ENCODE results near the gene CHPF.

Gene CHPF

DNA sequence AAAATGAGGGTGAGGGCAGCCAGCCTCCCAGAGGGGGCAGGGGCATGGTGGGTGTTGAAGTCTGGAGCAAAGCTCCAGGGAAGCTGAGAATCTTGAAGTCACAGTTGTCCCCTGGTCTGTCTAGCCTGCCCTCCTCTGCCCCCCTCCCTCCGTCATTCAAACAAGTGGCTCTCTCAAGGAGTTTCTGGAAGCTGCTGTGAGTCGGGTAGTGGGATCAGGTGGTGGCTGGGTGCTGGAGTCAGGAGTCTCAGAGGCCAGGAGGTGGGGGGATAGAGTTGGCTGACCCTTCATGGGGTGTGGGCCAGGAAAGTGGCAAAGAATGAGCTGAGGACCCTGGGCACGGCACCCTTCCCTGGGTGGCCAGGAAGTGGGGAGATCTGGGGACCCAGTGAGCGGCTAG lies 29.8 kb downstream of the CHPF start:
- DNase-seq (ENCODE audit: low read depth in 2 of 2), result no peak

DNA sequence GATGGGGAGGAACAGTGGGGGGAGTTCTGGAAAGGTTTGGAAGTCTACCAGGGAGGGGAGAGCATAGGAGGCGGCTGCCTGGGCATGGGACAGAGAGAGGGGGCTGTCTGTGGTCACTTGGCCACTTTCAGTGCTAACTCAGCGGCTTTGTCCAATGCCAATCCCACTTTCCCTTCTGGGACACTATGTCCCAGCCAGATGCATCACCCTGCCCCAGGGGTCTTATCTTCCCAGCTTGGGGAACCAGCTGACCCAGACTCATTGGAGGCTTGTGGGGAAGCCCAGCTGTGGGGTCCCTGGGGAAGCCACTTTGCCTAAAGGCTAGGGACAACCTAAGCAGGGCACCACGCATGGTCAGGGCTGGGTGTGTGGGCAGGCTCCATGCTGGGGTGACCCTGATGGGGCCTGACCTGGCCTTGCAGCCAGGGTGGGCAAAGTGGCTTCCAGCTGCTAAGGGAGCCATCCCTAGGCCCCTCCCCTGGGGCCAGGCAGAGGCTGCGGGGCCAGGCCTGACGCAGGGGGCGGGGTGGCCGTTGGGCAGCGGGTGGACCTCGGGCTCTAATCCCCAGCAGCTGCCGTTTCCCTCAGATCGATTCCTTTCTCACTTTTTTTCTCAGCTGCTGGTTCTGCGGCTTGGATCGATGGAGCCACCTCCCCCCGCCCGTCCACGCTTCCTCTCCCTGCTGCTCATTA lies 30.9 kb downstream of the CHPF start:
- no peak for DNase-seq (ENCODE audit: low read depth in 2 of 2)

DNA sequence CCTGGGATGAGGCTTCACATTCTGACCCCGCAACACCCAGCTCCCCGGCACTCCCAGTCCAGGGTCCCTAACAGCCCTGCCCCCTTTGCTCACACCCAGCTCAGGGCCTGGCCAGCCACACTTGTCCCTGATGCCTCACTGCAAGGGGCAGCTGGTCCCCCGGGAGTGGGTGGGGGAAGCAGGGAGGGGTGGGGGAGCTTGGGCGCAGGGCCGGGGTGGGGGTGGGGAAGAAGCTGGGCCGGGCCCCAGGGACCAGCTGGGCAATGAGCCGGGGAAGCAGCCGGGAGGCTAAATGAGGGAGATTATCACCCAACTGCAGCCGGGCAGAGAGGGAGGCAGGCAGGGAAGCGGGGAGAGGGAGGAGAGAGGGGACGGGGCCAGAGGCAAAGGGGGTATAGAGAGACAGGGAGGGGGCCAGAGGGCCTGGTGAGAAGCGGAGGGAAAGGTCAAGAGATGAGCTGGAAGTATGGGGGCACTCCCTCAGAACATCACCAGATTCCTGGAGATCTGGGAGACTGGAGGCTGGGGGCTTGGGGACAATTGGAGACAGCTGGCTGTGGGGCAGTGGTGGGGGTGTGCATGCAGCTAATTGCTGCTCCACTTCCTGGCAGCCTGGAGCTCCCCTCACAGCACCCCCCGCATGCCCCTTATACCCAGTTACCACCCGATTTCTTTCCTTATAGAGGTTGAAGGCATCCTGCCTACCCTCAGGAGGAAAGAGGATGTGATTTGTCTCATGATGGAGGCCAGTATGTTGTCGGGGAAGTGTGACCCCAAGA lies 31.9 kb downstream of the CHPF start:
- DNase-seq (ENCODE audit: low read depth in 2 of 2), result no peak

DNA sequence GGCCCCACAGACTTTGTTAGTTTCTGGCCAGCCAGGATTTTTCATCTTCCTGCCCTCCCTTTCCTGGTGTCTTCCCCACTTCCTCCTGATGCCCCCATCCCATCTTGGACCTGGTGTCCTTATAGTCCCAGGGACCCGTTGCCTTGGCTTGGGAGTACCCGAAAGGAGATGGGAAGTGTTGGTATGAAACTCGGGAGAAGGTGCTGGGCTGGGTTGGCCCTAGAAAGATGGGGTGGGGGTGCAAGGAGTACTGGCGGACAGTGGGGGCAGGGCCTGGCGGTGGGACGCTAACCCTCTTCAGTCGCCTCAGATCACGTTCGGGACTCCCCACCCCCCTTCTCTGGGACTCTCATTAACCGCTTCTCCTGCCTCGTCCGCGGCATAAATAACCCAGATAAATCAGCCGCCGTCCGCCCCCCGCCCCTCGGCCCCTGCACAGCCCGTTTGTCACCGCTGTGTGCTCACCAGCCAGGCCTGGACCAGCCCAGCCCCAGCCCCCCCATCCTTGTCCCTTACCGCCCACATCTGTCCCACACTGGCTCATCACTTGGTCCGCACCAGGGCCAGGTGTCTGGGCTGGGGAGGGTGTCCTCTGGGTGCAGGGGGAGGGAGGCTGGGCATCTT lies 33.0 kb downstream of the CHPF start:
- DNase-seq (ENCODE audit: low read depth in 2 of 2), result no peak

DNA sequence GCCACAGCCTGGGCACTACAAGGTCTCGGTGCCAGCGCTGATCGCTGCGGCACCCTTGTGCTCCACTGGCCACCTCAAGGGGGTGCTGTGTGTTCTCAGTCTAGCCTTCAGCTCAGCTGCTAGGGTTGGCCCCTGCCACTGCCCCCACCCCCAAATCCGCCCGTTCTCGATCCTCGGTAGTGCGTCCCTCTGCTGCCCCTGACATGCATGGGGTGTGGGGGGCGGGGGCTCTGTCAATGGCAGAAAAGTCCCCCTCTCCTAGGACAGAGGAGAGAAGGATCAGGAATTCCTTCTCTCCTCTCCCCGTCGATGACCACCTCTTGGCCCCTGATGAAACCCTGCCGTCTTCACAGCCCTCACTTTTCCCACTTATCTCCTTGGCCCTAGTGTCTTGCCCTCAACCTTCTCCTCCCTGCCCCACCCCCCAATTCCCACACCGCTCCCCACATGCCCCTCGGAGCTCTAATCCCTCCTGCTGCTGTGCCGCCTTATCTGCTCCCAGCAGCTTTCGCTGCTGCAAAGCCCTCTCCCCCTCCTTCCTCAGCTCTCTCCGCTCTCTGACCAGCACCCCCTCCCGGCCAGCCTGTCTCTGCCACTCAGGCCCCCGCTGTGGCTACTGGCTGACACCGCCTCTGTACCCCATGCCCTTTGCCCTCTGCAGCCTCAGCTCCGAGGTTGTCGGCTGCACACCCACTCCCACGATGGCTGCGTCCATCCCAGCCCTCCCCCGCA lies 33.7 kb downstream of the CHPF start:
- no peak for DNase-seq (ENCODE audit: low read depth in 2 of 2)

DNA sequence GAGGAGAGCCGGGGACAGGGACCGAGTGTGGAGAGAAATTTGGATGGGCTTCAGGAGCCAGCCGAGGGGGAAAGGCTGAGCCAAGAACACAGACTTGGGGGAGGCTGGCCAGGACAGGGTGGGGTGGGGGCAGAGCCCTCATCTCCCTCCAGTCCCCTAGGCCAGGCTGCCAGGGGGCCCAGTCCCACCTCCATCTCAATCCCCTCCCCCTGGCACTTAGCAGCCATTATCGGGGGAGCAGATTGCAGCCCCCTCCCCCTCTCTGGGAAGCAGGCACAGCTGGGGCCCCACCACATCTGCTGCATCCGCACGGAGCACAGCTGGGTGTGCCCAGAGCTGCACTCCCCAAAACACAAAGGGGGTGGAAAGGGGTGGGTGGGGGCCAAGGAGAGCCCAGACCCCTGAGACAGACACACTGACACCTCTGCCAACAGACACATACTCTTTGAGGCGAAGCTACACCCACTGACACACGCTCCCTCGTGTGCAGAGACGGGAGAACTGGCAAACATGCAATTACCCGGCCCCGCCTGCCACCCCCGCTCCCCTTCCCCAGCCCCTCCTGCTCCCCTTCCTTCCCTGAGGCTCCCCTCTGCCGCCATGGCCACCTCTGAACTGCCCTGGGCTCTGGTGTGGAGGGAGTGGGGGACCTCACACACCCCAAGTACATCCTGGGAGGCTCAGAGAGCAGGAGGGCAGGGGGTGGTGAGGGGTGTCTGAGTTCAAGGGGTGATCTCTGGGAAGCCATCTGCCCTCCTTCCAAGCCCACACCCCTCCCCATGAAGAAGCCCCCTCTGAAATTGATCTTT lies 34.4 kb downstream of the CHPF start:
- DNase-seq (ENCODE audit: low read depth in 2 of 2), result no peak

DNA sequence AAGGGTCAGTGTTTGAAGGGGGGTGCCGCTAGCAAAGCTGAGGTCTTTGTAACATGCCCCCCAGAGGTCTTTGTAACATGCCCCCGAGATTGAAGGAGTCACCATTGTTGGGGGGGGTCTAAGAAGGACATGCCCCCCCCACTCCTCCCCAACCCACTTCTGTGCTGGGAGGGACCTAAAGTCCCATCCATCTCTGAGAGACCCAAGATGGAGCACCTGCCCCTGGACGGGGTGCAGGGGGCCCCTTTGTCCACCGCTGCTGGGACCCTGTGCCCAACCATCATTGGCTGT lies 35.2 kb downstream of the CHPF start:
- DNase-seq (ENCODE audit: low read depth in 2 of 2), result no peak

DNA sequence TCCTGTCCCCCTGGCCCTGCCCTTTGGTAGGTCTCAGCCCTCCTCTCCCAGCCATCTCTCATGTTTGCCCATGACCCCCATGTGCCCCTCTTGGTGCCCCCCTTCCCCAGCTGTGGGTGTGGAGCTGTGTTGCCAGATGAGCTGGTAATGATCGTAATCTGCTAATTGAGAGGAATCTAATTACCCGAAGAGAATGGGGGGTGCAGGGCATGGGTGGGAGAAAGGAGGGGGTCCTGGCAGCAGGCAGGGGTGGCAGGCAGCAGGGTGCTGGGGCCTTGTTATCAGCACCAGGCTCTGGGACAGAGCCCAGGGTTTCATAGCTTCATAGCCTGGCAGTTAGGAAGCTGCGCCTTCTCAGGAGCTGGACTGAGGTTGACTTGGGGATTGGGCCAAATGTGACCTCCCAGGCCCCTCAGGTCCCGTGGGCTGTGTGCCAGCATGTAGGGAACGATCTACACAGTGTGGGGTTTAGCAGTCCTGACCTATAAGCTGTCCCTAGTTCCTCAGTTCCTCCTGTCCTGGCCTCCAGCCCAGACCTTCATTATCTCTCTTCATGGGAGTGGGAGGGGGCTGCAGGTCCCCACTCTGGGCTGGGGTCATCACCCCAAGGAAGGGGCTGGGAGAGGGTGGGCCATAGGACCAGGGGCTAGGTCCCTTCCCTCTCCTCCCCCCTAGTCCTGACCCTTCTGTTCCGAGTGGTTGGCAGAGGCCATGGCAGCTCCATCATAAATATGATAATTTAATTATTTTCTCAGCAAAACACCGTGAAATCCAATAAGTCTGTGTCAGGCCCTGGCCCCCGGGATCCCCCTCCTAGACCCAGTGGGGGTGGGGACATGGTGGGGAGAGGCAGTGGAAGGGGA lies 35.8 kb downstream of the CHPF start:
- no peak for DNase-seq (ENCODE audit: low read depth in 2 of 2)

DNA sequence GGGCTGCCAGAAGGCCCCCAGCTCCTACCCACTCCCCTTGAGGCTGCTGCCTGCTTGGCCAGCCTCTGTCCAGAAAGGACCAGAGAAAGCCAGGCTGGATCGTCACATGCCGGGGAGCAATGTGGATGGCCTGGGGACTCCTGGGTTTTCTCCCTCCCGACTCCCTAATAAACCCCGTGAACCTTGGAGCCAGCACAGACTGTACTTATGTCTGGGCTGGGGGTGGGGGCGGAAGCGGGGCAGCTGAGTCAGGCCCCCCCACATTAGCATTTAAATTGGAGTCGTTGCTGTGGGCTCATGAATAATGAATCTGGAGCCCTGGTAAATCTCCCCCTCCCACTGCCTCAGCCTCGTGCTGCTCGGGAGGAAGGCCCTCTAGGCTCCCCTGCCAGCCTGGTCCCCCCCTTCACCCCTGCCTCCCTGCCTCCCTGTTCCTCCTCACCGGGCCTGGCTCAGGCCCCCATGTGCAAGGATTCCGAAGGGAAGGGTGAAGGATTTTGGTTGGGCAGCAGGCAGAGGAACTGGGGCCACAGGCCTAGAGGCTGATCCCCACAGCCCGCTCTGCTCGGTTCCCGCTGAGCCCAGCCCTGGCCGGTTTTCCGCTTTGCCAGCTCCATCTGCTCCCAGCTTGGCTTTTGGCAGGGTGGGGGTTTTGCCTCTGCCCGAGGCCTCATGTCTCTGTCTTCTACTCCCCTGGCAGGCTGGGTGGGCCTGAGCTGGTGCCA lies 36.6 kb downstream of the CHPF start:
- no peak for DNase-seq (ENCODE audit: low read depth in 2 of 2)

DNA sequence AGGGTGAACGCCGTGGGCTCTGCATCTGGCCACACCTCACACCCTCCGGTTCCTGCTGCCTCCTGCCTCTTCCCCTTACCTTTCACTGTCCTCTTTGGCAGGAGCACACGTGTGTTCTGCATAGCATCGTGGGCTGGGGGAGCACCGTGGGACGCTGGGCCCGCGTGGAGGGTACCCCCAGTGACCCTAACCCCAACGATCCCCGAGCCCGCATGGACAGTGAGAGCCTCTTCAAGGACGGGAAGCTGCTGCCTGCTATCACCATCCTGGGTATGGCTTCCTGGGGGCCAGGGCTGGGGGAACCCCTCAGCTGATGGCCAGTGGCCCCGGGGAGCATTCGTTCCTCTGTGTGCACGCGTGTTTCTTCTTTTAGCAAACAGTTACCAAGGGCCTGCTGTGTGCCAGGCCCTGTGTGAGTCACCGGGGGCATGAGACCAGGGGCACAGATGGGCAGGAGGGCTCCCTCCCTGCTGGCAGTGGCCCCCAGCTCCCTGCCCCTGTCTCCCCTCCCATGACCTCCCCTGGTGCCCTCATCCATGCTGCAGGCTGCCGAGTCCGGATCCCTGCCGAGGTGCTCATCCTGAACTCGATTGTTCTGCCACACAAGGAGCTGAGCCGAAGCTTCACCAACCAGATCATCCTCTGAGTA lies 37.3 kb downstream of the CHPF start:
- DNase-seq (ENCODE audit: low read depth in 2 of 2), result no peak

DNA sequence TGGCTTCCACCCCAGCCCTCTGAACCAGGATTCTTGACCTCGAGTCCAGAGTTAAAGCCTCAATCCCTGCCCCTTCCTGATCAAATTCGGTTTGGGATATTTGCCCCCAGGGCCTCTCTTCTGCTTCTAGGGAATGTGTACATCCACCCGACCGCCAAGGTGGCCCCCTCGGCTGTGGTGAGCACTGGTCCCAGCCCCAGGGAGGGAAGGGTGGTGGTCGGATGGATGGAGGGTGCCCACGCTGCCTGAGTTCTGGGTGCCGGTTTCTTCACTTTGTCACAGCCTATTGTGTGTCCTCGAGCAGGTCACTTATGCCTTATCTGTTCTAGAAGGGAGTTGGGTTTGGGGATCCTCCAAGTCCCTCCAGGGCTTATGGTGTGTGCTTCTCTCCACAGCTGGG lies 38.0 kb downstream of the CHPF start:
- DNase-seq (ENCODE audit: low read depth in 2 of 2), result no peak

DNA sequence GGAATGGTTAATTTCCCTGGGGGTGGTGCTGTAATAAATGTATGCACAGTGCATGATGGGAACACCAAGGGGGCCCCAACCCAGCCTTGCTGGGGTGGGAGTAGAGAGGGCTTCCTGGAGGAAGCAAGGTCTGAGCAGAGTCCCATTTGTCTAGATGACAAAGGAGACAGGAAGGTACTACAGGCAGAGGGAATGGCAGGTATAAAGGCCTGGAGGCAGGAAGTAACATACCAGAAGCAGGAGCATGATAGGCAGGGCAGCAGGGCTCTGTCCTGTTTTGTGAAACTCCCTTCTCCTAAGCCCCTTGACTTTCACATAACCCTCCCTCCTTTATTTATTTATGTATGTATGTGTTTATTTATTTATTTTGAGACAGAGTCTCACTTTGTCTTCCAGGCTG lies 41.0 kb downstream of the CHPF start:
- DNase-seq (ENCODE audit: low read depth in 2 of 2), result no peak

DNA sequence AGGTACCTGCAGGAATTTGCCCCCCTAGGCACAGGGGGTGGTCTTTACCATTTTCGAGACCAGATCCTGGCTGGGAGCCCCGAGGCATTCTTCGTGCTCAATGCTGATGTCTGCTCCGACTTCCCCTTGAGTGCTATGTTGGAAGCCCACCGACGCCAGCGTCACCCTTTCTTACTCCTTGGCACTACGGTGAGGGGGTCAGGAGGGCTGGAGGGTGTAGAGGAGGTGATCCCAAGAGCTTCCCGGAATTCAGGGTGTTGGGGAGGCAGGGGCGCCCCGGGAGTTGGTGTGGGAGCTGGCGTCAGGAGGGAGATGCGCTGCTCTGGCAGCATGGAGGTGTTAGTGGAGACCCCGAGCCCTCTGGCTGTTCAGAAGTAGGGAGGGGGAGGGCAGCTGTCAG lies 41.8 kb downstream of the CHPF start:
- no peak for DNase-seq (ENCODE audit: low read depth in 2 of 2)

DNA sequence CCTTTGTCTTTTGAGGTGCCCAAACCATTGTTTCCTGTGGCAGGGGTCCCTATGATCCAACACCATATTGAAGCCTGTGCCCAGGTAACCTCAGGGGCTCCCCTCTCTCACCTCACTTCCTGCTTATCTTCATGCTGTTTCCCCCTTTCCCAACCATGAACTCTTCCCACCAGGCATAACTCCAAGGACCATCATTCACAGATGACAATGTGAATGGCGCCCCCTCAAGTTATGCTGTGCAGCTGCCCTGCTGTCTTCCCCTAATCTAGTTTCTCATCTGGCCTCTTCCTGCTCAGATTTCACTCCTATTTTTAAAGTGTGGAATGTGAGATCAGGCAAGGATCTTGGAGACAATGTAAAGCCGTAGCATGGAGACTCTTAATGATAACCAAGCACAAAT lies 43.5 kb downstream of the CHPF start:
- DNase-seq (ENCODE audit: low read depth in 2 of 2), result no peak

DNA sequence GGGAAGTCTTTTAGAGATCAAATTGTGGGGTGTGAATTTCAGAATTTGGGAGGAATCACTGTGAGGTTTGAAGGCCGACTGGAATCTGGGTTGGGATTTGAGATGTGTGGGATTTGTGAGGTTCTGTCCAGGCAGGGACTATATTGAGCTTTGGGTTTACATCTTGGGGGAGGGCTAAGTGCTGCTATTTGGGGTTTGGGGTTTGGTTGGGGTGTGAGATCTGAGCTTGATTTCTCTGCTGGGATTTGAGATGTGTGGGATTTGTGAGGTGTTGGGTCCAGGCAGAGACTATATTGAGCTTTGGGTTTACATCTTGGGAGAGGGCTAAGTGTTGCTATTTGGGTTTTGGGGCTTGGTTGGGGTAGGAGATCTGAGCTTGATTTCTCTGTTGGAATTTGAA lies 44.1 kb downstream of the CHPF start:
- no peak for DNase-seq (ENCODE audit: low read depth in 2 of 2)

DNA sequence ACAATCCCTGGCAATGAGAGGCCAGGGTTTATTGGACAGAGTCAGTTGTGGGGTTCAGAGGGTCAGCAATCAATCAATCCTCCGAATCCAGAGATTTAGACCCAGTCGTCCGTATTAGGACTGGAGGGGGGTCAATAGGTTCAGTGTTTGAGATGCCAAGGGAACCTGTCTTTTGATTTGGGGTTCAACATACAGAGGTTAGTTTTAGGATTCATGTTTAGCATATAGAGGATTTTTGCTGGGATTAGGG lies 44.6 kb downstream of the CHPF start:
- no peak for DNase-seq (ENCODE audit: low read depth in 2 of 2)

DNA sequence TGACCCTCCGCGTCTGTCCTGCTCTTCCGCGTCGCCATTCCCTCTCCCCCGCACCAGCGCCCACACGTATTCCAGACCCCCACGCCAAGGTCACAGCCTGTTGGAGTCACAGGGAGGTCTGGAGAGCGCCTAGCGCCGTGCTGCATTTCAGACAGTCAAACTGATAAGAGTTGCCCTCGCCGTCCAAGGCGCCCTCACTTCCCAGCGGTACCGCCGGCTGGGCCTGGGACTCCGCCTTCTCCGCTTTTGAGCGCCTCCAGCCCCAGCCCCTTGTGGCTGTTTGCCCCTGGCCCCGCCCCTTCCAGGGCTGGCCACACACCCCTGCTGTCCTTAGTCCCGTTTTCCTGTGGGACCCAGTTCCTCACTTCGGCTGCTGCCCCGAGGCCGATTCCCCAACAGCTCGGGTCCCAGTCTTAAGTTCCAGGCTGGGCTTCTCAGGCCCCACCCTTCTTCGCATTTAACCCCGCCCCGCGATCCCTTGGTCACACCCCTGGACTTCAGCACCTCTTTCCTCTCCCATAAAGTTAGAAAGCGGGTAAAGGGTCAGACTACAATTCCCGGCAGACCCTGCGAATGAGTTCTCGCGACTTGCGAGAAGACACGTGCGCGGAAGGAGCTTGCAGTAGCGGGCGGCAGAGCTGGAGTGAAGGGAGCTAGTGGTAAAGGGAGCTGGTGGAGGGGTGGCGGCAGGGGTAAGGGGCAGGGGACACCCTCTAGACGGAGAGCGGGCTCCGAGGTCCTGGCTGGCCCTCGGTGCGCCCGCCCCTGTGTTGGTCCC lies 45.1 kb downstream of the CHPF start, which contains the start of gene GMPPA:
Gene GMPPA (plus strand): TSS at position 612 of the 778 bp plus-strand sequence. CDS start 1,085 bp downstream, outside the sequence.
- DNase-seq (ENCODE audit: low read depth in 2 of 2), result peak; percentile 85 to 88

DNA sequence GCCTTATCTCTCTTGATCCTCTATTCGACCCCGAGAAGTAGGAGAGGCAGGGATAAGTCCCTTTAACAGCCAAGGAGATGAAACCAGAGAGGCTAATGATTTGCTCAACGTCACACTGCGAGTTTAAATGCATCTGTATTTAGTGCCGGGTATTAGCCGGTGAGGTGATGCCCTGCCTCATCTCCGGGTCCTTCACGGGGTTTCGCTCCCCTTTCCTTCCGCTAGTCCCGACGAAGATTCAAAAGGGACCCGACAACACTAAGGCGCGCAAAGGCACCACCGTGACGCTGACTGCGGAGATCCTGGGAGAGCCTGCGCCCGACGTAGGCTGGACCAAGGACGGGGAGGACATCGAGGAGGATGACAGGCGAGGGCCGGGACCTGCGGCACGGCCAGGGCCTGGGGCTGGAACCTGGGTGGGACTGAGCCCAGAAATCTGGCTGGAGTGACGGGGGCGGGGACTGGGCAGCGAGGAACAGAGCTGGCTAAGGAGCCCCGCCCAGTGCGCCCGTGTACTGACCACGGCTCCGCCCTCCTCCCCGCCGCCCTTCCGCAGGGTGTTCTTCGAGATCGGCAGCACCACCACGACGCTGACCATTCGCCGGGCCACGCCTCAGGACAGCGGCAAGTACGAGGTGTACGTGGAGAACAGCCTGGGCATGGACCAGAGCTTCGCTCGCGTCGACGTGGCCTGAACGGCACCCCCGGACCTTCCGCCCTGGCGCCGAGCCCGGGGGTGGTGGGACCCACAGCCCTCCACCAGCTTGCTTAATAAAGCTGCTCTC lies 45.9 kb downstream of the CHPF start:
- no peak for DNase-seq (ENCODE audit: low read depth in 2 of 2)

Data from stimulated activated CD8-positive, alpha-beta memory T cell treated with anti-CD3 and anti-CD28 coated beads, Interleukin-15, amount 100 ng/mL, for 48 hours (primary cell).